SK-N-SH treated with all-trans-retinoic acid at 6 μM for 48 hours (cell line): Measurements from ENCODE around the gene MAN1A2.

Experiments
- BACH2 ChIP-seq: fragments of 250-450 bp; sonication (Bioruptor Pico); IDR thresholded peaks from 2 replicates; pipeline ENCODE4 v1.9.0; 2021; ENCODE audit warnings: mild to moderate bottlenecking, borderline replicate concordance
- OSR1 ChIP-seq: fragments of 250-450 bp; sonication (Bioruptor Pico); IDR thresholded peaks from 2 replicates; pipeline ENCODE4 v1.8.0; 2022; ENCODE audit warnings: moderate library complexity, mild to moderate bottlenecking, inconsistent platforms
- RARB ChIP-seq: fragments of 250-450 bp; sonication (Bioruptor Pico); IDR thresholded peaks from 2 replicates; pipeline ENCODE4 v1.8.0; 2021; ENCODE audit warnings: mild to moderate bottlenecking, moderate library complexity
- TCF4 ChIP-seq: fragments of 250-450 bp; sonication (Bioruptor Pico); IDR thresholded peaks from 2 replicates; pipeline ENCODE4 v1.8.0; 2021; ENCODE audit warnings: mild to moderate bottlenecking, moderate library complexity, borderline replicate concordance
- ZFP3 ChIP-seq: fragments of 250-450 bp; sonication (Bioruptor Pico); IDR thresholded peaks from 2 replicates; pipeline ENCODE4 v1.5.0; 2020; ENCODE audit warnings: mild to moderate bottlenecking, moderate library complexity
- ZFP30 ChIP-seq: fragments of 450-650 bp; formaldehyde crosslinking; IDR thresholded peaks from 2 replicates; pipeline ENCODE4 v1.5.0; 2022; ENCODE audit warnings: mild to moderate bottlenecking, moderate library complexity
- TF ChIP-seq, protein P1 (sequence below): fragments of 250-450 bp; sonication (Bioruptor Pico); IDR thresholded peaks from 2 replicates; pipeline ENCODE4 v1.5.1; 2021; ENCODE audit warnings: mild to moderate bottlenecking, moderate library complexity
- TF ChIP-seq, protein P2 (sequence below): fragments of 250-450 bp; sonication (Bioruptor Pico); IDR thresholded peaks from 2 replicates; pipeline ENCODE4 v1.8.0; 2020; ENCODE audit warnings: mild to moderate bottlenecking, moderate library complexity, borderline replicate concordance
- TF ChIP-seq, protein P3 (sequence below): fragments of 250-450 bp; sonication (Bioruptor Pico); IDR thresholded peaks from 2 replicates; pipeline ENCODE4 v1.5.1; 2020; ENCODE audit warnings: low read depth, mild to moderate bottlenecking, moderate library complexity

DNA sequence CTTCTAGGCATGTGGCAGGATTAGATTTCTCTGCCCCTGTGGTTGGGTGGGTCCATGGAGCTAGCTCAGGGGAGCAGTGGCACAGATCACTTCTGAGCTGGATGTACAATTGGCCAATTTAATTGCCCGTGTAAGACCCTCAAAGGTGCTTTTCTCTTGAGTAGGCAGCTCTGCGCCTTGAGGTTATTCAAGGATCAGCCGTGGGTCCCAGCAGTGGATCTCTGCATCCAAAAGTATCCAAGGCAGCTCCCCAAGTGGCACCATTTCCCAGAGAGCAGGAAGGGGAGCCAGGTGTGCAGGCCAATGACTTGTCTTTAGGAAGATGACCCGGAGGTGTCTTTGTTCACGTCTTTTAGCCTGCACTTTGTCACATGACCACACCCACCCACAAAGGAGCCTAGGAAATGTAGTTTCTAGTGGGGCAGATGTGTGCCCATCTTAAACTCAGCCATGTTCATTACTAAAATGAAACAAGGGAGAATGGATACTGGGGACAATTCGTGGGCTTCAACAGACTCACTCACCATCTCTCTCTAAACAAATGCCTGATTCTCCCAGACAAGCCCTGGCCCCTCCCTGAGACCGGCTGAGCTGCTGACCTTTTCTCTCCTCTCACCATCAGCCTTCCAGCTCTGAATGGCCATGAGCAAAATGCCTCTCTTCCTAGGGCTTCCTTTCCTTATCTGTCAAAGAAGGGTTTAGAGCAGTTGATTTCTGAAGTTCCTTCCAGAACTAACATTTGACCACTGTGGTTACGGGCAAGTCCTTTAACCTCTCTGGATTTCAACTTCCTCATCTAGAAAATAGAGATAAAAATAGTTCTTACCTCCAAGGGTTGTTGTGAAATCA lies 197.2 kb downstream of the MAN1A2 start:
- TF ChIP-seq BACH2 (CRISPR knock-in tag): no peak
- no peak for TF ChIP-seq RARB (CRISPR knock-in tag)
- TF ChIP-seq, protein P1, sequence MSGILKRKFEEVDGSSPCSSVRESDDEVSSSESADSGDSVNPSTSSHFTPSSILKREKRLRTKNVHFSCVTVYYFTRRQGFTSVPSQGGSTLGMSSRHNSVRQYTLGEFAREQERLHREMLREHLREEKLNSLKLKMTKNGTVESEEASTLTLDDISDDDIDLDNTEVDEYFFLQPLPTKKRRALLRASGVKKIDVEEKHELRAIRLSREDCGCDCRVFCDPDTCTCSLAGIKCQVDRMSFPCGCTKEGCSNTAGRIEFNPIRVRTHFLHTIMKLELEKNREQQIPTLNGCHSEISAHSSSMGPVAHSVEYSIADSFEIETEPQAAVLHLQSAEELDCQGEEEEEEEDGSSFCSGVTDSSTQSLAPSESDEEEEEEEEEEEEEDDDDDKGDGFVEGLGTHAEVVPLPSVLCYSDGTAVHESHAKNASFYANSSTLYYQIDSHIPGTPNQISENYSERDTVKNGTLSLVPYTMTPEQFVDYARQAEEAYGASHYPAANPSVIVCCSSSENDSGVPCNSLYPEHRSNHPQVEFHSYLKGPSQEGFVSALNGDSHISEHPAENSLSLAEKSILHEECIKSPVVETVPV: no peak
- TF ChIP-seq ZFP3 (CRISPR knock-in tag): no peak
- no peak for TF ChIP-seq OSR1 (CRISPR knock-in tag)
- no peak for TF ChIP-seq TCF4 (CRISPR knock-in tag)
- TF ChIP-seq, protein P2, sequence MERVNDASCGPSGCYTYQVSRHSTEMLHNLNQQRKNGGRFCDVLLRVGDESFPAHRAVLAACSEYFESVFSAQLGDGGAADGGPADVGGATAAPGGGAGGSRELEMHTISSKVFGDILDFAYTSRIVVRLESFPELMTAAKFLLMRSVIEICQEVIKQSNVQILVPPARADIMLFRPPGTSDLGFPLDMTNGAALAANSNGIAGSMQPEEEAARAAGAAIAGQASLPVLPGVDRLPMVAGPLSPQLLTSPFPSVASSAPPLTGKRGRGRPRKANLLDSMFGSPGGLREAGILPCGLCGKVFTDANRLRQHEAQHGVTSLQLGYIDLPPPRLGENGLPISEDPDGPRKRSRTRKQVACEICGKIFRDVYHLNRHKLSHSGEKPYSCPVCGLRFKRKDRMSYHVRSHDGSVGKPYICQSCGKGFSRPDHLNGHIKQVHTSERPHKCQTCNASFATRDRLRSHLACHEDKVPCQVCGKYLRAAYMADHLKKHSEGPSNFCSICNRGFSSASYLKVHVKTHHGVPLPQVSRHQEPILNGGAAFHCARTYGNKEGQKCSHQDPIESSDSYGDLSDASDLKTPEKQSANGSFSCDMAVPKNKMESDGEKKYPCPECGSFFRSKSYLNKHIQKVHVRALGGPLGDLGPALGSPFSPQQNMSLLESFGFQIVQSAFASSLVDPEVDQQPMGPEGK (CRISPR knock-in tag): no peak
- TF ChIP-seq, protein P3, sequence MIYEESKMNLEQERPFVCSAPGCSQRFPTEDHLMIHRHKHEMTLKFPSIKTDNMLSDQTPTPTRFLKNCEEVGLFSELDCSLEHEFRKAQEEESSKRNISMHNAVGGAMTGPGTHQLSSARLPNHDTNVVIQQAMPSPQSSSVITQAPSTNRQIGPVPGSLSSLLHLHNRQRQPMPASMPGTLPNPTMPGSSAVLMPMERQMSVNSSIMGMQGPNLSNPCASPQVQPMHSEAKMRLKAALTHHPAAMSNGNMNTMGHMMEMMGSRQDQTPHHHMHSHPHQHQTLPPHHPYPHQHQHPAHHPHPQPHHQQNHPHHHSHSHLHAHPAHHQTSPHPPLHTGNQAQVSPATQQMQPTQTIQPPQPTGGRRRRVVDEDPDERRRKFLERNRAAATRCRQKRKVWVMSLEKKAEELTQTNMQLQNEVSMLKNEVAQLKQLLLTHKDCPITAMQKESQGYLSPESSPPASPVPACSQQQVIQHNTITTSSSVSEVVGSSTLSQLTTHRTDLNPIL (CRISPR knock-in tag): no peak
- no peak for TF ChIP-seq ZFP30 (CRISPR knock-in tag)
